Measurements from ENCODE around the gene HK1. TPM values are rescaled to one million over a fixed set of nuclear protein-coding genes. Genes with fewer than 3 reads are reported as not detected.
A peak's percentile ranks its signal among the peaks of the same experiment; 100 is the strongest.

The HK1 gene
- total RNA-seq, 1 donor from 2014 or later, result 95.0 TPM

DNA sequence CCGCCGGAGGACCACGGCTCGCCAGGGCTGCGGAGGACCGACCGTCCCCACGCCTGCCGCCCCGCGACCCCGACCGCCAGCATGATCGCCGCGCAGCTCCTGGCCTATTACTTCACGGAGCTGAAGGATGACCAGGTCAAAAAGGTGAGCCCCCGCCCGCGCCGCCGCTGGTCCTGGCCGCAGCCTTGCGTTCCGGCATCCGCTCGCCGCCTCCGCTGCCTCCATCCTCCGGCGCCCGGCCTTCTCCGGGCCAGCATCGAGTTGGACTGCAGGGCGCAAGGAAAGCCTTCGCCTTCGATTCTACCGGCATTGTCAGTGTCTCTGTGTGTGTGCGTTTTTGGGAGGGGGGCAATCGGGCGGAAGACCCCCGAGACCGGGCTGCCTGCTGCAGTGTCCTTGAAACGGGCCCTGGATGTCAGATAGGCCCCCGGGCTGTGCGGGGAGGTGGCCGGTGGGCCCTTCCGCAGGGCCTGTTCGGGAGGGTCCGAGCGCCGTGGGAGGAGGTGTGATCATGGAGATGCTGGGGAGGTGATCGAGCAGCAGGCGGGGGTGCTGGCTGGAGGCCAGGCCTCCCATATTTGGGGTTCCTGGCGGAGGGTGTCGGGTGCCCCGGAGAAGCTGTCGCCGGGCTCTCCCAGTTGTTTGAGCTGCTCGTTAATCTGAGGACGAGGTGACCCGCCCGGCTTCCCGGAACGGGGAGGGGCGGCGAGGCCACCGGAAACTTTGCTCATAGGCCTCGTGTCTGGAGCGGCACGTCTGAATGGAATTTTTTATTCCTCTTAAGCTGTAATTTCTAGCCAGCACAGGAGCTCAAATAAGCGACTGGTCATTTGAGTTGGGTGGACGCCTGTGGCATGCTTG, 40.8 kb downstream of the HK1 start:
- peaks cover 33% of the 10 kb centered on the region for H3K4me1 ChIP-seq (ENCODE audit: insufficient read depth, low read length)
- TF ChIP-seq, protein P1, sequence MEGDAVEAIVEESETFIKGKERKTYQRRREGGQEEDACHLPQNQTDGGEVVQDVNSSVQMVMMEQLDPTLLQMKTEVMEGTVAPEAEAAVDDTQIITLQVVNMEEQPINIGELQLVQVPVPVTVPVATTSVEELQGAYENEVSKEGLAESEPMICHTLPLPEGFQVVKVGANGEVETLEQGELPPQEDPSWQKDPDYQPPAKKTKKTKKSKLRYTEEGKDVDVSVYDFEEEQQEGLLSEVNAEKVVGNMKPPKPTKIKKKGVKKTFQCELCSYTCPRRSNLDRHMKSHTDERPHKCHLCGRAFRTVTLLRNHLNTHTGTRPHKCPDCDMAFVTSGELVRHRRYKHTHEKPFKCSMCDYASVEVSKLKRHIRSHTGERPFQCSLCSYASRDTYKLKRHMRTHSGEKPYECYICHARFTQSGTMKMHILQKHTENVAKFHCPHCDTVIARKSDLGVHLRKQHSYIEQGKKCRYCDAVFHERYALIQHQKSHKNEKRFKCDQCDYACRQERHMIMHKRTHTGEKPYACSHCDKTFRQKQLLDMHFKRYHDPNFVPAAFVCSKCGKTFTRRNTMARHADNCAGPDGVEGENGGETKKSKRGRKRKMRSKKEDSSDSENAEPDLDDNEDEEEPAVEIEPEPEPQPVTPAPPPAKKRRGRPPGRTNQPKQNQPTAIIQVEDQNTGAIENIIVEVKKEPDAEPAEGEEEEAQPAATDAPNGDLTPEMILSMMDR (IDR thresholded peaks at IDR 0.05; ENCODE audit: insufficient read depth, low read depth, low read length), result no peak
- TF ChIP-seq EZH2 (IDR thresholded peaks at IDR 0.05; ENCODE audit: insufficient read depth, low read length), result no peak
- no peaks in the 10 kb centered on the region for H3K9me3 Mint-ChIP-seq (ENCODE audit: unreplicated experiment)
- peak overlapping the region; percentile 95 for H3K4me3 Mint-ChIP-seq (ENCODE audit: unreplicated experiment)
- H3K79me2 ChIP-seq (ENCODE audit: insufficient read depth, low read length), result peaks cover 54% of the 10 kb centered on the region
- H3K9me3 ChIP-seq (ENCODE audit: insufficient read depth, low read depth, low read length), result no peaks in the 10 kb centered on the region
- H4K20me1 ChIP-seq (ENCODE audit: insufficient read depth, low read length), result peaks cover 45% of the 10 kb centered on the region
- H3K27me3 ChIP-seq (ENCODE audit: insufficient read depth, low read length), result no peaks in the 10 kb centered on the region
- peak overlapping the region; percentile 90 for H3K27ac Mint-ChIP-seq (ENCODE audit: unreplicated experiment)
- H3K27me3 Mint-ChIP-seq (ENCODE audit: low read depth, unreplicated experiment), result peaks cover 2% of the 10 kb centered on the region
- H3K4me3 ChIP-seq (ENCODE audit: insufficient read depth, low read depth, low read length), result peak overlapping the region; percentile 89
- peaks cover 29% of the 10 kb centered on the region for H3K4me1 Mint-ChIP-seq (ENCODE audit: low read depth, unreplicated experiment)
- peak overlapping the region; percentile 91 for H3K9ac ChIP-seq (ENCODE audit: low read length)
- no peak for FAIRE-seq
- H3K36me3 ChIP-seq (ENCODE audit: insufficient read depth, low read length), result no peaks in the 10 kb centered on the region
- peak overlapping the region; percentile 85 for H2AFZ ChIP-seq (ENCODE audit: low read depth, low read length)
- peak overlapping the region; percentile 98 for H3K4me2 ChIP-seq (ENCODE audit: low read length)
- peaks cover 1% of the 10 kb centered on the region for H3K36me3 Mint-ChIP-seq (ENCODE audit: low read depth, unreplicated experiment)
- H3K27ac ChIP-seq (ENCODE audit: low read depth, low read length), result peak overlapping the region; percentile 83
- peak; percentile 48 for DNase-seq (ENCODE audit: low read depth)

DNA sequence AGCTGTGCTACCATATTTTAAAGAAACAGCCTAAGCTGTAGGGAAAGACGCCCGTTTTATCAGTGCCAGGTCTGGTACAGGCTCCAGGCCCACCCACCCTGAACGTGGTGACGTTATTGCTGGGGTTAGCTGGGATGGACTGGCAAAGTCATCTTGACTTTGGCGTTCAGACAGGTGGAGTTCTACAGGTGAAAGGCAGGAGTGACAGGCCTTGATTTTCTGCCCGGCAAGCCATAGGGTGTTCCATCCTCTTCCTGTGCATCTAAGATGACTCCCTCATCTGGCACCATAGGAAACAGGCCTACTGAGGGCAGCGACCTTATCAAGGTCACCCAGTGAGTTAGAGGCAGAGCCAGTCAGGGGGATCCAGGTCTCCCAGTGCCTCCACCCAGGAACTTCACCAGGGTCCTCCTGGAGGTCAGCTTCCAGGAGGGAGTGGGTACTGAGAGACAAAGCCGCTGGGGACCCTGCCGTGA, 41.6 kb downstream of the HK1 start:
- H3K27ac ChIP-seq (ENCODE audit: low read depth, low read length), result peak overlapping the region; percentile 83
- H3K9ac ChIP-seq (ENCODE audit: low read length), result peak overlapping the region; percentile 91

More for the DNA sequence above, 41.6 kb downstream of the HK1 start:
- H3K4me1 Mint-ChIP-seq (ENCODE audit: low read depth, unreplicated experiment), result peaks cover 29% of the 10 kb centered on the region
- FAIRE-seq (no peak), DNase-seq (ENCODE audit: low read depth) (no peak)
- Histone ChIP-seq H3K4me1 (ENCODE audit: insufficient read depth, low read length) (peaks cover 33% of the 10 kb centered on the region), H3K4me3 (ENCODE audit: insufficient read depth, low read depth, low read length) (peak overlapping the region; percentile 89), H4K20me1 (ENCODE audit: insufficient read depth, low read length) (peaks cover 51% of the 10 kb centered on the region), H3K79me2 (ENCODE audit: insufficient read depth, low read length) (peaks cover 62% of the 10 kb centered on the region), H3K27me3 (ENCODE audit: insufficient read depth, low read length) (no peaks in the 10 kb centered on the region), H3K9me3 (ENCODE audit: insufficient read depth, low read depth, low read length) (no peaks in the 10 kb centered on the region), H3K4me2 (ENCODE audit: low read length) (peak overlapping the region; percentile 98), H3K36me3 (ENCODE audit: insufficient read depth, low read length) (no peaks in the 10 kb centered on the region), H2AFZ (ENCODE audit: low read depth, low read length) (peak overlapping the region; percentile 85)
- H3K9me3 Mint-ChIP-seq (ENCODE audit: unreplicated experiment), result no peaks in the 10 kb centered on the region
- no peak for TF ChIP-seq EZH2 (IDR thresholded peaks at IDR 0.05; ENCODE audit: insufficient read depth, low read length)
- TF ChIP-seq, protein P1 (IDR thresholded peaks at IDR 0.05; ENCODE audit: insufficient read depth, low read depth, low read length), result no peak
- peak overlapping the region; percentile 90 for H3K27ac Mint-ChIP-seq (ENCODE audit: unreplicated experiment)
- H3K27me3 Mint-ChIP-seq (ENCODE audit: low read depth, unreplicated experiment), result no peaks in the 10 kb centered on the region
- H3K36me3 Mint-ChIP-seq (ENCODE audit: low read depth, unreplicated experiment), result peaks cover 1% of the 10 kb centered on the region
- H3K4me3 Mint-ChIP-seq (ENCODE audit: unreplicated experiment), result peak overlapping the region; percentile 95

Measured in astrocyte (in vitro differentiated cells and primary cell).